ENCODE measurements around the gene TMPRSS11D.
A peak's percentile ranks its signal among the peaks of the same experiment; 100 is the strongest.

The TMPRSS11D gene

DNA sequence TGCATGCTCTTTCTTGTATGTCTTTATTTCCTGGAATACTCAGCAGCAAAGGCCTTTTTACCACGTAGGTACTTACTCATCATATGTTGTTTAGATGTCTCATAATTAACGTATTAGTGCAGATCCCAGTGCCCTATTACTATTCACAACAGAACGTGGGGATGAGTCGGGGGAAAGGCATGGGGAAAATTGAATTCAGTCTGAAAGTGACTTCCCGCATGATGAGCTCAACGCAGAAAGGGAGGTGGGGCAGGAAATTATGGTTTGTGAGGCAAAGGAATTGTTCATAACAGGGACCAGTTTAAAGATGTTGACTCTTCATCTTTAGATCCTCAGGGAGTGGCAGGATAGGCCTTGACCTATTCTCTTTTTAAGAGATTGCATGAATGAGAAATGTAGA is 2.0 kb upstream of the TMPRSS11D start:
- DNase-seq, result peak; percentile 62

DNA sequence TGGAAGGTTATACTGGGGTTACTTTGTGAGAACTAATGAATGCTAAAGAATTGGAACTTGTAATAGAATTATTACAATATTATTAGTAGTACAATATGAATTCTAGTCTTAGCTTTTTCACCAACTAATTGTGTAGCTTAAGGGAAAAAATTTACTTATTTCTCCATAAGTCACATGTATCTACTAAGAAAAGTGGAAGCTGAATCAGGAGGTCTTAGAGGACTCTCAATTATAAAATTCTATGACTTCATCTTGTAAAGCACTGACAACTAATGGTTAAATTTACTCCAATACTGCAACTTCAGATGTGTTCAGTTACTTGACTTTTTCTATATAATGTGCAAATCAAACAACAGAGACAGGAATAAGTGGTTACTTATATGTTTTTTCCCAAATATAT is 899 bp upstream of the TMPRSS11D start:
- DNase-seq, result no peak

DNA sequence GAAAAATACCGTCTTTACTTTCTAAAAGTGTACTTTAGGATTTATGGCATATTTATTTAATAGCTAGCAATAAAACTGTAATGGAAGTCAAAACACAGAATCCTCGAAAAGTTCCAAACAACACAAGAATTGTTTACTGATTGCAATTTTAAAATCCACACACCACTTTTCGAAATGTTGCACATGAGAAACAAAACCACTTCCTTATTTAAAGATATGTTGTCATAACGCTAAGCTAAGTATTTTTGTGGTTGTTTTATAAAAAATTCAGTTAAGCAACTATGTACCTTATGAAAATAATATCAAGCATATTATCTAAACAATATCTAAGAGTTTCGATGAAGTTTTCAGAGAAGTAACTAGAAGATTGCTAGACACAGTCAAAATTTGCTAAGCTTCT is 344 bp downstream of the TMPRSS11D start:
- DNase-seq, result no peak

DNA sequence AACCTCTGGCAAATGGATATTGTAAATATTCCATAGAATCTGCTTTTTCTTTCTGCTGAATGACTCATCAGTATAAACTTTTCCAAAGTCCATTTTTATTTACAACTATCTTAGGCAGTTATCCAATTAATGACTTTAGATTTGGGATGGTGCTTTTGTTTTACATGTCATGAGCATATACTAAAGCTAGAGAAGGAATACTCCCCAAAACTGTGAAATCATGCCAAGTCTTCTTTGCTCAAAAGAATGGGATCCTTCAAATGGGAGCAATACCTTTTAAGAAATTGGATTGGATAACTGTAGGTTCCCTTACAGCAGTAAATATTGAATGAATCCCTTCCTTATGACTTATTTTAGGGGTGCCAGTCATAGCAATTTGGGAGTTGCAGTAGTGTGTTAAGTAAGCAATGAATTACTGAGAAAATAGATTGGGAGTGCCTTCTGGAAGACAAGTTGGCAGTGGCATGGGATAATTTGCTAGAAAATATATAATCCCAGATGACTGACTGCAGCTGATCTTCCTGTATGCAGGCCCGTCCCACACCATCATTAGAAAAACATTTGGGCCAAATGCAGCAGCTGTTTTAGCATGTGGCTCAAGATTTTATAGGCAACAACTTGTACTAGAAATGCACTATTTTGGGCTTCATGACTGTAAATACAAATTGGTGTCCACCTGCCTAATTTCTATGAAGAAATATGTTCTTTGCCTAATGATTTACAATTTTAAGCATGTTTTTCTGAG is 2.8 kb downstream of the TMPRSS11D start:
- DNase-seq, result no peak

DNA sequence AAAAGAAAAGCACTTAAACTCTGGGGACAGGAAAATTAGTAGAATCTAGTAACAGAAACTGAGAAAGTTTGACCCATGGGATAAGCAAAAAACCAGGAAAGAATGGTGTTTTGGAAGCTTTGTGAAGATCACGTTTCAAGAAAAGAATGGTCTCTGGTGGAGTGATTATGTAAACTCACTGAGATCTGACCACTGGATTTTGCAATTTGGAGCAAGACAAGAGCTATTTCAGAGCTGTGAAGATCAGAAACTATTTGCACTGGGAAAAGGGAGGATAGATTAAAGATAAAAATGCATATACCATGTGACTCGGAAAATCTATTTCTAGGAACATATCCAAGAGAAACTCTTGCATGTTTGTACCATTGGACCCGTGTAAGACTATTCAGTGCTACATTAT is 4.3 kb downstream of the TMPRSS11D start:
- no peak for DNase-seq

DNA sequence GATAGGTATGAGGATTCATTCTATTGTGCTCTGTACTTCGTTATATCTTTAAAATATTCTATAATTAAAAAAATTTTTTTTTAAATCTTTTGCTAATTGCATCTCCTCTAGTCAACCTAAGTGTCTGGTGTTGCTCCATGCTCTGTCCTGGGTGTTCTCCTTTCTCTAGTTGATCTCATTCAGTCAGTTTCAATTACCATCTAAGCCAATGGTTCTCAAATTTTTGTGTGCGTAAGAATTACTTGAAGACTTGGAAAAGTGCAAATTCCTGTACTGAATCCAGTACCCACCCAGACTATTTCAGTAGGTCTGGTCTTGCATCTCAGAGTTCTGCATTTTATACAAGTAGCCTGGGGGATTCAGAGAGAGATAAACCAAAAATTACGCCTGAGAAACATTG is 6.7 kb downstream of the TMPRSS11D start:
- DNase-seq, result no peak

DNA sequence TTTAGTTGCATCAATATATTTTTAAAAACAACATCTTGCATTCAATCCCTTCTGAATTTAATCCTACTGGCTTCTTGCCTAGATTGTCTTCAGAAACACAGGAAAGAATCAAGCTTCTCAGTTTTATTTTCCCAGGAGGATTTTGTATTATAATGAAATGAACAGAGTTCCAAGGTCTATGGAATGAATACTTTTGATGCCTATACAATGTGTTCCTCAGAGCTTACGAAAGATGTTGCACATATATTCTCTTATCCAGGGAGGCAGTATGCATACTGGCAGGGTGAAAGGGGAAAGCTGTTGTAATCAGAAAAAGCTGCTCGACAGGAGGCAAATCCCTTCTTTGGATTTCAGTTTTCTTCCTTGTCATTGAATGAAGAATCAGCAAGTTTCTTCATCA is 8.8 kb downstream of the TMPRSS11D start:
- no peak for DNase-seq

DNA sequence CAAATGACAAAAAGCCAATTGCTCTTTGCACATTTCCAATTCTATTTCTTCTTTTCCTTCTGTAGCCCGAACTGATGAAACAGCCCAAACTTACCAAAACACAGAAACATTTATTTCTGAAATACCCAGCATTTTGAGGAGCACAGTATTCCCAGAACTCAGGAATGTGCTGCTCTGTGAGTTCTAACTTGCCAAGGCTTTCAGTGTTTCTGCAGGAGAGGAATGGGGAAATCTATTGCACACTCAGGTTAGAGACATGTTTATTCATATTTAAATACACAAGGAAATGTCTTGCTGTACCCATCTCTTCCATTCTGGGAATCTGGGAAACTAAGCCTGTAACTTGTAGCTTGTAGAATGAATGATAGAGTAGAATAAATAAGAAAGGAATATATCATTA is 10.7 kb downstream of the TMPRSS11D start:
- DNase-seq, result no peak

DNA sequence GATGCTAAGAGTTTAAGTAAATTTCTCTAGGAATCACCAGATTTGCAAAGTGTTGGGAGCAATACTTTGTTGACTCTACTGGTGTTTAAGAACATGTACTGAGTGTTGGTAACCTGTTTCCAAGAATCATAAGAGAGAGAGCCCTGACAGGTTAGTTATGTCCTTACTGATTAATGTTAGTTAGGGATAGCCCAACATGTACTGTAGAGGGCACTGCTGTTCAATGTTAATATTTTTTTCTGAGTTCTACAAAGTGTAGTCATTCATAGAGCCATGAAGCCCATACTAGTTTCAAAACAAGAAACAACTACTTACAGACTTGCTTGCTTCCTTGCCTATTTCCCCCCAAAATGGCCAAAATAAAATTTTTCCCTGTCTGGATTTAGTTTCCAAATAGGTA is 11.9 kb downstream of the TMPRSS11D start:
- DNase-seq, result no peak

DNA sequence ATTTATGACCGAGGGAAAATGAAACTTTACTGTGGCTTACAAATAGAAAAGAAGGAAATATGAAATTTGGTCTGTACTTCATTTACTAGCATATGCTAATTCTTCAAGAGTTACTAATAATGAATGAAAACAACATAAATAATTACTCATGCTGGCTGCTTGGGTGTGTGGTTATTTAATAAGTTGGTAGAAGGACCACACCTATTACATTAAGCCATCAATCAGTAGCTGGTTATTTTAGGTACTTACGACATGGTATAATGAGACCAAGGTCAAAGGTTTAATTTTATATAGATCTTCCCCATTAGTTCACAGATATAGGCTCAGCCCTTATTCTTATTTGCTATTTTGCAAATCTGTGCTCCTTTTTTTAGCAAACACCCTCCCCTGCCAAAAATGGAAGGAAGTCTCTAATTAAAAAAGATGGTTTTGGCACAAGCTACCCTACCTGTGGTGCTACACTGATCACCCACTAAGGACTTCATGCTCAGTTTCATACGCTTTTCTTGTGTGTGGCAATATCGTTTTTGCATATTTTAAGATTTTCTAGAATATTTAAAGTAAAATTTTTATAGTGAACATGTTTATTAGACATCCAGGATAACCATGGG is 14.1 kb downstream of the TMPRSS11D start:
- no peak for DNase-seq

DNA sequence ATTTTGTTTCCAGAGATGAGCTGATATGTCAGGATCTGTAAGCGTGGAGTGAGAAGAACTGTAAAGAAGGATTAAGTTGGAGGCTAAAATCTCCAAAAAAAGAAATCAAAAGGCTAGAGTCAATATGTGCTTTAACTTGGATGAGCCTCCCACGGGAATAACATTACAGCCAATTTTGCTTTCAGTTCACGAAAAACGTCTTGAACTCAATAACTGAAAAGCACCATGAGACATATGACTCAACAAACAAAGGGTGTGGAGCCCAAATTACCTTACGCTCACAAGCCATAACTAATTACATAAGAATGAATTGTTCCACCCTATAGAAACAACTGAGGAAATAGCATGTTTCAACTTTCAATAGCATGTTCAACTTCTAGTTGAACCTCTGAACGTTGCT is 22.3 kb downstream of the TMPRSS11D start:
- no peak for DNase-seq

DNA sequence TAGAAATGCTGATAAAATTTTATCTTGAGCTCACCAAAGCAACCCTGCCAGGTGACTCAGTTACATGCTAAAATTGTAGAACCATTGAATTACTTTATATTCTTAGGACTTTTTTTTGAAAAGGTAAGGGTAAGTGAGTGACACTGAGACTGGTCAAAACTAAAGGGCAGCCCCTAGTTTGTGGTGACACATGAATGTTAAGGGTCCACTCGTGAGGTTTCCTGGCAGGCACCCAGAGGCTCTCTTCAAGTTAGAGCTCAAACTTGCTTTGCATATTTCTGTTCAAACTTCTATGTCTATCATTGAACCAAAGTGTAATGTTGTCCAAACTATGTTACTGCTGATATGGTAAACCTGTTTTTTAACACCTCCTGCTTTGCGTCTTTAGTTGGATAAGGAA is 30.5 kb downstream of the TMPRSS11D start:
- no peak for DNase-seq

DNA sequence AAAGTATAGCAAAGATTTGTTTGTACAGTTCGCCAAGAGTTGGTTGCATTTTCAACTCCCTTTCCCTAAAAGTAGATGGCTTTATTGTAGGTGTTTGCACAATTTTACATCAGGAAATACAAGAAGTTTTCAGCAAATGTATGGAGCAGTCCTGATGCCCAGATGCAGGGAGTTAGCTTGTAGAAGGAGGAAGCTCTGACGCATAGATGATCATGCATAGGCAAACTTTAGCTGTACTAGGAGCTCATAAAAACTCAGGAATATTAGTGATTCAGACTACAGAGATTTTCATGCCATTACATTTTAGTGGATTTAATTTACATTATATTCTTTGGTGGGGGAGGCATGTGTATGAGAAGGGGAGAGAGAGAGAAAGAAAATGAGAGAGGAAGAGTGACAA is 62.9 kb downstream of the TMPRSS11D start:
- DNase-seq, result no peak

DNA sequence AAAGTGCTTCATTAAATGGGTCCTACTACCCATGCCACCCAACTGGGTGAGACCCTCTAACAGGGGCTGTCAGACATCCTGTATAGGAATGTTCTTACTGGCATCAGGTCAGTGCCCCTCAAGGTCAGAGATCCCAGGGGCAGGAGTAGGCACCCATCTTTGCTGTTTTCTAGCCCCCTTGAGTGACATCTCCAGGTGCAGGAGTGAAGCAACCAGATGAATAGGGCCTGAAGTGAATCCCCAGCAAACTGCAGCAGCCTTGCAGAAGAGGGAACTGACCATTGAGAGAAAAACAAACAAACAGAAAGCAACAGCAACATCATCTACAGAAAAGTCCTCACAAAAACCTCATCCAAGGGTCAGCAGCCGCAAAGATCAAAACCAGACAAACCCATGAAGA is 73.8 kb downstream of the TMPRSS11D start:
- DNase-seq, result no peak

DNA sequence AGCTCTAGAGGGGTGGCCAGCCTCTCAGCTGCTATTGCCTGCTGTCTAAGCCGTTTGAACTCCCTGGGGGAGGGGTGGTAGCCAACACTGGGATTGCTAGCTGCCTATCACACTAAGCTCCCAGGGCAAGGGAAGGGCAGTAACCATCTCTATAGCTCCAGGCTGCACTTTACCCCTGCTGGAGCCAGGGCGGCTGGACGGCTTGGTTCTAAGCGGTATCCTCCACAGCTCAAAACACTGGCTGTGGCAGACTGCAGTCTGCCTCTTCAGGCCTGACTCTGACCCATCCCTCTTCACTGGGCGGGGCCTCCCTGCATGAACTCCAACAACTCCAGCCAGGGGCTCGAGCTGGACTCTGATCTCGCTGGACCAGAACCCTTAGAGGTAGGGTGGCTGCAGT is 74.3 kb downstream of the TMPRSS11D start:
- no peak for DNase-seq

DNA sequence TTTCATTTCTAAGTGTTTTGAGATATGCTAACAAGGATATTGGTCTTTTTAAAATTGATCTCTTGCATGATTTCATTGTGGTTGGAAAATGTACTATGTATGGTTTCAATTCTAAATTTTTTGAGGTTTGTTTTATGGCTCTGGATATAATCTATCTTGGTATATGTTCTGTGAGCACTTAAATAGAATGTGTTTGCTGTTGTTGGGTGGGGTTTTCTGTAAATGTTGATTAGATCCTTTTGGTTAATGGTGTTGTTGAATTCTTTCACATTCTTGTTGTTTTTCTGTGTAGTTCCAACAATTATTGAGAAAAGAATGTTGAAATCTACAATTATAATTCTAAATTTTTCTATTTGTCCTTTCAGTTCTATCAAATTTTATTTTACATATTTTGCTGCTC is 87.0 kb downstream of the TMPRSS11D start:
- no peak for DNase-seq

DNA sequence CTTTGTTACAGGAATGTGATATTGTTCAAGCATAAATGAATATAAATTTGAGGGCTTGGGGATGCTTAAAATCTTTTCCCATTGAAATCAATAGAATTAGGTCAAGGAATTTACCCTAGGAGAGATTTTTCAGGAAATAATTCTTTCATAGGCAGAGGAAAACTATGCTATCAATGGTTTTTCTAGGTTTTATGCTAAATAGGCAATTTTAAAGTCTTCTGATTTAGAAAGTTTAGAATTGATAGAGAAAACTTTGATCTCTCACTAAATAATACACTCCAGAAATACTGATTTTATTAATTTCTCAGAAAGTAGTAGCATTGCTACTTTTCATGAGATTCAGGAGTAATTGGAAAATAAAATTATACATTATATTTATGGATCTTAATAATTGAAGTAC is 93.1 kb downstream of the TMPRSS11D start:
- DNase-seq, result no peak

DNA sequence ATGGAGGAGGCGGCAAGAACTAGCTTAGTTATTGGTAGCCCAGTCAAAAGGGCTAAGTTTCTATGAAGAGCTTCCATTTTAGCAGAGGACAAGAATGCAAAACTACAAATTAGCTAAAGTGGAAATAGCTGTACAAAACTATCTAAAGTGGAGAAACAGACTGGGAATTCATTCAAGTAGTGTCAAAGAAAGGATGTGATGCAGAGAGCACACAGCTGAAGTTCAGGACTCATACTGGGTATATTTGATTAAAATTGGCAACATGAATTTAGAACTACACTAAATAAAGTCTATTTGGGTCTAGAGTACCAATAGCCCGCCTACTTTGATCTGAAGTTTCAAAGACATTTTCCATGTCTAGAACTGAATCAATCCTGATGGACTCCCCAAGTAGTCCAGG is 96.5 kb downstream of the TMPRSS11D start:
- DNase-seq, result no peak

DNA sequence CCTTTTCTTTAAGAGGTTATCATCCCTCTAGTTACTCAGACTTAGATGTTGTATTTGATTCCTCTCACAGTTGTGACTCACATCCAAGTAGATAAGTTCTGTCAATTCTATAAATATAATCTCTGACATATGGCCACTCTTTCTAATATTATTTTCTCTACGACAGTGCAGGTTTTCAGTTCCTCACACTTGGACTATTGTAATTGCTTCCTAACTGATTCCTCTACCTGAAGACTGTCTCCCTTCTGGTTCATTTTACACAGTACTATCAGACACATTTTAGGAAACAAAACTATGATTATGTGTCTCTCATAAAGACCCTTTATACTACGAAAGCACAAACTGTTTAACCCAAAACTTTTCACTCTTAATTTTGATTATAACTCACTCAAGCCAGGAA is 98.3 kb downstream of the TMPRSS11D start:
- DNase-seq, result no peak

DNA sequence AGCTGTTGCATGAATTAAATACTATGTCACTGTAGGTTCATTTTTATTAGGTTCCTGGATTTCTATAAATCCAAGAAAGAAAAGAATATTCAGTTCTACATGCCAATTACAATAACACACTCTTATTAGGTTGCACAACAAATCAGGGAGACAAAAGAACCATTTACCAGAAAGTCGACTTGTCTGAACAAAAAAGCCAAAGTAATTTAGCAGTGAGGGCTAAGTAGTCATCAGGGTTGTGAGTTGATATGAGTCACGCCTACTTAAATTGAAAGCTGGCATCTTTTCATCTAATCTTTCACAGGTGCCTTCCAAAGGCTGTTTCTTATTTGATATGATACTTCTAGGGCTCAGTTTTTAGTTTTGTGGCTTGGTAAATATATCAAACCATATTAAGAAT is 104.2 kb downstream of the TMPRSS11D start:
- DNase-seq, result no peak

DNA sequence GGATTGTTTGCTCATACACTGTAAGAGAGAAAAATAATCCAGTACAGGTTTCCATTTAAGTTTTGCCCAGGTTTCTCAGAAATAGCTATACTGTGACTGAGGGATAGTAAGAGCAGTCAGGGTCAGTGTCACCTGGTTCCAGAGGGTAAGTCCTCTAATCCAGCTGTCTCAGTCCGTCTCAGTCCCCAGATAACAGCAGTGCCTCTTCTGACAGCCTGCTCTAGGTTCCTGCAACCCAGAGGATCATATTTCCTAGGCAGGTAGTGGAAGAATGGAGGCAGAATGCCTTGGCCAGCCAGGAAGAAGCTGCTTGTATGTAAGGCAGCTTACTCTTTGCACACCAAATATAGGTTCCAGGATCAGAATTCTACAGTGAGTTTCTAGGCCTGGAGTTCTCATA is 107.1 kb downstream of the TMPRSS11D start:
- no peak for DNase-seq
